ENCODE results near the gene HBS1L. TPM values are rescaled to one million over a fixed set of nuclear protein-coding genes. Genes with fewer than 3 reads are reported as not detected.

Gene HBS1L
- total and polyA plus RNA-seq, 9 donors = 25.4 to 68.1 (median 55.9) TPM

GRCh38 chr6:134949927-134950326, 104.7 kb downstream of the HBS1L start, which contains the start of gene ALDH8A1:
Gene ALDH8A1, minus strand, starts transcription at chr6:134950101. Its CDS starts 48 bp downstream, at chr6:134950053.
- WGBS, 3 donors = 72 to 82% (median 72%) methylated on average over 4 of the region's 4 CpGs
- H3K9me3 ChIP-seq = no peaks in the 10 kb centered on the region
- intact Hi-C loops (cut with DNase I) = loop anchor here in 2 of 4 donors (10.0 kb wide), 1 partner anchor 795 kb away; no protein-coding TSS in a partner anchor

GRCh38 chr6:134948691-134949090, 105.9 kb downstream of the HBS1L start:
- TF ChIP-seq EP300 (IDR thresholded peaks at IDR 0.05) = no peak
- TF ChIP-seq POLR2A (IDR thresholded peaks at IDR 0.05) = no peak
- TF ChIP-seq CTCF (IDR thresholded peaks at IDR 0.05) = no peak
- Histone ChIP-seq H3K4me1 (ENCODE audit: insufficient read depth) (no peaks in the 10 kb centered on the region), H3K27ac (no peak overlapping the region), H3K9me3 (no peaks in the 10 kb centered on the region), H3K4me3 (no peak overlapping the region), H3K36me3 (no peaks in the 10 kb centered on the region), H3K27me3 (no peaks in the 10 kb centered on the region)
- no peak for DNase-seq
- WGBS, 3 donors = 65 to 78% (median 76%) methylated on average over 1 of the region's 1 CpG
- intact Hi-C loops (cut with DNase I) = loop anchor here in 2 of 4 donors (10.0 kb wide), 1 partner anchor 794 kb away; no protein-coding TSS in a partner anchor

More at GRCh38 chr6:134949927-134950326, 104.7 kb downstream of the HBS1L start, which contains the start of gene ALDH8A1:
- Histone ChIP-seq H3K4me1 (ENCODE audit: insufficient read depth) (no peaks in the 10 kb centered on the region), H3K4me3 (no peak within 1 kb of the TSS), H3K27me3 (no peaks in the 10 kb centered on the region), H3K27ac (no peak within 1 kb of the TSS), H3K36me3 (no peaks in the 10 kb centered on the region)
- no peak for DNase-seq
- TF ChIP-seq POLR2A (IDR thresholded peaks at IDR 0.05) = no peak
- no peak for TF ChIP-seq EP300 (IDR thresholded peaks at IDR 0.05)
- no peak for TF ChIP-seq CTCF (IDR thresholded peaks at IDR 0.05)

GRCh38 chr6:134948142-134948541, 106.5 kb downstream of the HBS1L start:
- TF ChIP-seq EP300 (IDR thresholded peaks at IDR 0.05) (no peak), CTCF (IDR thresholded peaks at IDR 0.05) (no peak), POLR2A (IDR thresholded peaks at IDR 0.05) (no peak)
- DNase-seq = no peak
- intact Hi-C loops (cut with DNase I) = loop anchor here in 2 of 4 donors (10.0 kb wide), 1 partner anchor 793 kb away; no protein-coding TSS in a partner anchor
- Histone ChIP-seq H3K4me3 (no peak overlapping the region), H3K9me3 (no peaks in the 10 kb centered on the region), H3K36me3 (no peaks in the 10 kb centered on the region), H3K27me3 (no peaks in the 10 kb centered on the region), H3K4me1 (ENCODE audit: insufficient read depth) (no peaks in the 10 kb centered on the region), H3K27ac (no peak overlapping the region)

GRCh38 chr6:134945045-134945444, 109.6 kb downstream of the HBS1L start:
- intact Hi-C loops (cut with DNase I) = loop anchor here in 2 of 4 donors (10.0 kb wide), 1 partner anchor 790 kb away; no protein-coding TSS in a partner anchor
- Histone ChIP-seq H3K27ac (no peak overlapping the region), H3K9me3 (no peaks in the 10 kb centered on the region), H3K27me3 (no peaks in the 10 kb centered on the region), H3K4me3 (no peak overlapping the region), H3K36me3 (no peaks in the 10 kb centered on the region), H3K4me1 (ENCODE audit: insufficient read depth) (no peaks in the 10 kb centered on the region)
- no peak for DNase-seq
- no peak for TF ChIP-seq CTCF (IDR thresholded peaks at IDR 0.05)
- TF ChIP-seq EP300 (IDR thresholded peaks at IDR 0.05) = no peak
- TF ChIP-seq POLR2A (IDR thresholded peaks at IDR 0.05) = no peak

Measured in ovary (tissue), 9 donors.